NCI-H2227 (cell line): ENCODE results near the gene NLRC5.
A peak's percentile ranks its signal among the peaks of the same experiment; 100 is the strongest.

Experiments
- DNase-seq: peaks from one replicate; lab custom pipeline; 2025; ENCODE audit not compliant: unreplicated experiment; lab: John Stamatoyannopoulos, UW

Gene NLRC5

GRCh38 chr16:56988948-56989945, at the start of gene NLRC5:
NLRC5 (plus strand) TSS chr16:56989557; CDS start chr16:57020713, 31,156 bp downstream.
- DNase-seq, result peak; percentile 81

DNA sequence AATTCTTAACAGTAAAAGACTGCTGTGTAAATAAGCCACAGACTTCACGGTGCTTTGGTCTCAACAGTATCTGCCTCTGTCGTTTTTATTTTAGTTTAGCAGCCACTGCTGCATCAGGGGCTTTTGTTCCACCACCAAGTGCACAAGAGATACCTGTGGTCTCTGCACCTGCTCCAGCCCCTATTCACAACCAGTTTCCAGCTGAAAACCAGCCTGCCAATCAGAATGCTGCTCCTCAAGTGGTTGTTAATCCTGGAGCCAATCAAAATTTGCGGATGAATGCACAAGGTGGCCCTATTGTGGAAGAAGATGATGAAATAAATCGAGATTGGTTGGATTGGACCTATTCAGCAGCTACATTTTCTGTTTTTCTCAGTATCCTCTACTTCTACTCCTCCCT, 49.6 kb upstream of the NLRC5 start:
- no peak for DNase-seq

- no peak for DNase-seq
Measured at GRCh38 chr16:56941092-56941491, 48.3 kb upstream of the NLRC5 start.

- DNase-seq, result no peak
Measured at GRCh38 chr16:56941856-56942331, 47.5 kb upstream of the NLRC5 start.

DNA sequence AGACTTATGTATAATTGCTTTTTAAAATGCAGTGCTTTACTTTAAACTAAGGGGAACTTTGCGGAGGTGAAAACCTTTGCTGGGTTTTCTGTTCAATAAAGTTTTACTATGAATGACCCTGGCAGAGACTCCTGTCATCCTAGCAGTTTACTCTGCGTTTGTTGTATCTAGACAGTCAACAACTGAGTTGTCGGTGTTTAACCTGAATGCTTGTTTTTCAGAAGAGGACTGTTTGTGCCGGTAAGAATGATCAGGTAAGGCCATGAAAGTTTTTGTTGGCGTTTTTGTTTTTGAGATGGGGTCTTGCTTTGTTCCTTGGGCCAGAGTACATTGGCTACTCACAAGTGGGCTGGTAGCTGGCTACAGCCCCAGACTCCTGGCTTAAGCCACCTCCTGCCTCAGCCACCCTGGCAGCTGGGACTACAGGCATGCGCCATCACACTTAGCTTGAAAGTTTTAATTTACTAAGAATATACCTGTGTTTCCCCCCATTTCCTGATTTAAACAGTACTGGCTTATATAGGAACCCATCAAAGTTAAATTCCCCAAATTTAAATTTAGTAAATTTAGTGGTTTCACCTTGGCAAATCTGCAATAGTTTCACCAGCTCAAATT, 45.5 kb upstream of the NLRC5 start:
- no peak for DNase-seq

GRCh38 chr16:56944954-56945839, 44.2 kb upstream of the NLRC5 start:
- no peak for DNase-seq

DNA sequence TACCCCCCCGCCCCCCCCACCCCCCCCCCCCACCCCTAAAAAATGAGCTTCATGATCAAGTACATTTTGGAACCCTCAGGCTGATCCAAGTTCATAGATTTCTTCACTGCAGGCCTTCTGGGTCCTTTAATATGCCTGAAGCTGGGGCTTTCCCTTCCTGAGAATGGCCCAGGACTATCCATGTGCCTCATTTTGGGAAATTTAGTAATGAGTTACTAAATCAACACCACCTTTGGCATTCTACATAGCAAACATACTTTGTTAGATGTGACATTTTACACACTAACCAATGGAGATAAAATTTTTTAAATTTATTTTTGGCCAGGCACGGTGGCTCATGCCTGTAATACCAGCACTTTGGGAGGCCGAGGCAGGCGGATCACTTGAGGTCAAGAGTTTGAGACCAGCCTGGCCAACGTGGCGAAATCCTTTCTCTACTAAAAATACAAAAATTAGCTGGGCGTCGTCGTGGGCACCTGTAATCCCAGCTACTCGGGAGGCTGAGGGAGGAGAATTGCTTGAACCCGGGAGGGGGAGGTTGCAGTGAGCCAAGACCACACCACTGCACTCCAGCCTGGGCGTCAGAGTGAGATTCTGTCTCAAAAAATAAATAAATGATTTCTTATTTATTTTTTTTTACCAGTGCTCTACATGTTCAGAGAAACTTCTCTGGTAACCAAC, 43.4 kb upstream of the NLRC5 start:
- DNase-seq, result no peak

DNA sequence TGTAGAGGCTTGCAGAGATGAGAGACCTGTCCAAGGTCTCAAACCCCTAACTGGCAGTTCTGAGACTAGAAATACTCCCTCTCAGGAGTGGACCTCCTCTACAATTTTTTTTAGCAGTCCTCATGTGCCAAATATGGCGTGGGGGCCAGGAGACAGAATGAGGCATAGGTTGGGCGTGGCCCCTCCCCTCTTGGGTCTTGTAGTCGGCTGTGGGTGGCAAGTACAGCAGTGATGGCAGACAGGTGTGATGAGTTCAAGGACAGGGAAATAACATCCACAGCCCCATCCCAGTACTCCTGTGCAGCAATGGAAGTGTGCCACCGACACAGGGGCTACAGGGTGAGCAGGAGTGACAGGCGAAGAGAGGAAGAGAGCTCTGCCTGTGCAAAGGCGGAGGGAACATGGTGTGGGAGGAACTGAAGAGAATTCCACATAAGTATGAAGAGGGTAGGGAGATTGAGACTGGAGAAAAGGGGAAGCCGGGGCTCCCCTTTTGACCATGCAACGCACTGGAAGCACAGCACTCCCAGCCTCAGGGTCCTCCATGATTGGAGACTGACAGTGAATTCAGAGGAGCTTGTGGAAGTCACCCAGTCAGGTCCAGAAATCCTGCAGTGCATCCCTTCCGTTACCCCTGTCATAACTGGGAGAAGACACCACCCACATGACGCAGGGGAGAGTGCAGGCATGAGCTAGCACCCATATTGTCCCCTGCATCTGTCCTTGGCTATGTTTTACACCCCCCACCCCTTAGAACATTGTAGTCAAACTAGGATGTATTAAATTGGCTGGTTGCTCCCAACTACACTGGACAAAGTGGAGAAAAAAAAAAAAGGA, 42.4 kb upstream of the NLRC5 start:
- DNase-seq, result no peak

GRCh38 chr16:56947604-56947995, 41.8 kb upstream of the NLRC5 start:
- no peak for DNase-seq

- no peak for DNase-seq
Measured at GRCh38 chr16:56948234-56948633, 41.1 kb upstream of the NLRC5 start.

GRCh38 chr16:56950051-56950450, 39.3 kb upstream of the NLRC5 start:
- no peak for DNase-seq

DNA sequence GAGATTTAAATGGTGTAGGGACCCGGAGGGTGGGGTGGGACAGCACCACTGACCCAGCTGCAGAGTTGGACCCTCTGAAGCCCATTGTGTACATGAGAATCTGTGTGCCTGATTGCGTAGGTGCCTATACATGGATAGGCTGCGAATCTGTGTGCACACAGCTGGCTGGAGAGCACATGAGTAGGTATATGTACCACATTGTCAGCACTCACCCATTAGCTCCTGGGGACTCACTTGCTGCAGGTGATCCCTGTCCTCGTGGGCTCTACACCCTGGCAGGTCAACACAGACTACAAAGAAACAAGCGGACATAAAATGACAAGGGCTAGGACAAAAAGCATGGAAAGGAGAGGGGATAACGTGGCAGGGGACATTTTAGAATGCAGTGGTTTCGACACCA, 38.9 kb upstream of the NLRC5 start:
- no peak for DNase-seq

GRCh38 chr16:56950881-56951771, 38.2 kb upstream of the NLRC5 start:
- no peak for DNase-seq

DNA sequence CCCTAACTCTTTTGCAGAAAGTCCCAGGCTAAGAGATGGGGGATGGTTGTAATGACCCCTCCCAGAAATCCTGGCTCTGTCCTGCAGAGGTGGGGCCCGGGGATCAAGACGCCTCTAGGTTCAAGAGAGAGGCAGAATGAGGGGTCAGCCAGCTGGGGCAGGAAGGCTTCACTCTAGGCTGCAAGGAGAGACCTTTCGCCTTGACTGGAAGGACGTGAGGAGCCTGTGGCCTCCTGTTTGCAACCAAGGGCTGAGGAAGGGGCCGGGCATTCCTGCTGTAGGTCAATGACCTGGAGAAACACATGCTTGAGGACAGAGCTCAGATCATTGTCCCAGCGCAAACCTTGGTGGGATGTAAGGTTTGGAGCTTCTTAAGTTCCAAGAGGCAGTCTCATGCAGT, 36.4 kb upstream of the NLRC5 start:
- DNase-seq, result no peak

GRCh38 chr16:56956076-56956475, 33.3 kb upstream of the NLRC5 start:
- no peak for DNase-seq

DNA sequence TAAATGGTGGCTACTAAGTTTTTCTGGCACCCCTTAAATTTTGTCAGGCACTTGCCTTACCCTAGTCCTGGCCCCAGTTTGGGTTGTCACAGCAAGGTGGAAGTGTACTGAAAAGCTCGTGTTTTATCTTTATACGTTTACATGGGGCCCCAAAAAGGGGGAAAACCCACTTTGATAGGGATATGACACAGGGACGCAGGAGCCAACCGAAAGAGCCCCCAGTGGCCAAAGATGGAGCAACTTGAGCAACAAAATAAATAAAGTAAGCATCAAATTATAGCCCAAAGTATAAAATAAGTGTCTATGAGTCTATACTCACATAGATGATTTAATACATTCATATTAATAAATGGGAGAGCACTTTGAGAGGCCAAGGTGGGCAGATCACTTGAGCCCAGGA, 32.6 kb upstream of the NLRC5 start:
- DNase-seq, result no peak

- DNase-seq, result no peak
Measured at GRCh38 chr16:56960681-56961281, 28.6 kb upstream of the NLRC5 start.

- DNase-seq, result no peak
Measured at GRCh38 chr16:56961386-56961785, 28.0 kb upstream of the NLRC5 start.
